Trophoblast cell (in vitro differentiated cells and primary cell): ENCODE measurements around the gene ALPK3.

ENCODE experiments used
- DNase-seq, 2 donors: peaks; one replicate each; pipeline ENCODE4 v3.0.0-alpha.2; 2016
- H2AFZ ChIP-seq: 2 replicates; pipeline ENCODE4 v1.6.1; 2013; ENCODE audit warnings: low read length, moderate library complexity, mild to moderate bottlenecking; ENCODE audit not compliant: insufficient read depth, poor library complexity
- H2AK5ac ChIP-seq: 2 replicates; pipeline ENCODE4 v1.6.1; 2013; ENCODE audit warnings: mild to moderate bottlenecking, low read length
- H2BK120ac ChIP-seq: 2 replicates; pipeline ENCODE4 v1.6.1; 2013; ENCODE audit warnings: low read length, mild to moderate bottlenecking, moderate library complexity; ENCODE audit not compliant: insufficient read depth, poor library complexity
- H2BK12ac ChIP-seq: 2 replicates; pipeline ENCODE4 v1.6.1; 2013; ENCODE audit warnings: mild to moderate bottlenecking, low read length, moderate library complexity
- H2BK5ac ChIP-seq: 2 replicates; pipeline ENCODE4 v1.6.1; 2013; ENCODE audit warnings: low read length, low read depth, moderate library complexity, mild to moderate bottlenecking; ENCODE audit not compliant: poor library complexity
- H3K14ac ChIP-seq: 2 replicates; pipeline ENCODE4 v1.6.1; 2013; ENCODE audit warnings: mild to moderate bottlenecking, low read length
- H3K18ac ChIP-seq: 2 replicates; pipeline ENCODE4 v1.6.1; 2013; ENCODE audit warnings: mild to moderate bottlenecking, low read length
- H3K23ac ChIP-seq: 2 replicates; pipeline ENCODE4 v1.6.1; 2013; ENCODE audit warnings: low read length
- H3K27ac ChIP-seq: 2 replicates; pipeline ENCODE4 v1.5.1; 2013; ENCODE audit warnings: low read depth, mild to moderate bottlenecking, inconsistent platforms, low read length, moderate library complexity
- H3K27me3 ChIP-seq: 2 replicates; pipeline ENCODE4 v1.6.1; 2013; ENCODE audit warnings: inconsistent platforms, mild to moderate bottlenecking, low read length, moderate library complexity; ENCODE audit not compliant: insufficient read depth
- H3K36me3 ChIP-seq, 2 experiments: 1 replicate in 1 of 2; 2 replicates in 1 of 2; pipeline ENCODE4 v1.6.1; 2013; ENCODE audit warnings: low read length in 2 of 2, mild to moderate bottlenecking in 2 of 2, moderate library complexity in 1 of 2; ENCODE audit not compliant: insufficient read depth in 2 of 2, control insufficient read depth in 1 of 2
- H3K4ac ChIP-seq: 2 replicates; pipeline ENCODE4 v1.6.1; 2013; ENCODE audit warnings: low read depth, mild to moderate bottlenecking, low read length, moderate library complexity
- H3K4me1 ChIP-seq, 2 experiments: 1 replicate in 1 of 2; 2 replicates in 1 of 2; pipeline ENCODE4 v1.6.1; 2013; ENCODE audit warnings: low read length in 2 of 2, mild to moderate bottlenecking in 2 of 2, moderate library complexity in 1 of 2; ENCODE audit not compliant: insufficient read depth in 2 of 2, control insufficient read depth in 1 of 2
- H3K4me2 ChIP-seq: 2 replicates; pipeline ENCODE4 v1.6.1; 2013; ENCODE audit warnings: inconsistent platforms, mild to moderate bottlenecking, low read length, moderate library complexity
- H3K4me3 ChIP-seq: 2 replicates; pipeline ENCODE4 v1.5.1; 2013; ENCODE audit warnings: mild to moderate bottlenecking, low read depth, low read length, inconsistent platforms
- H3K79me1 ChIP-seq: one replicate; pipeline ENCODE4 v1.6.1; 2013; ENCODE audit warnings: low read length
- H3K79me2 ChIP-seq: 2 replicates; pipeline ENCODE4 v1.6.1; 2013; ENCODE audit warnings: low read length, mild to moderate bottlenecking; ENCODE audit not compliant: control insufficient read depth, insufficient read depth, poor library complexity
- H3K9ac ChIP-seq: 2 replicates; pipeline ENCODE4 v1.6.1; 2013; ENCODE audit warnings: mild to moderate bottlenecking, low read length
- H3K9me3 ChIP-seq: 2 replicates; pipeline ENCODE4 v1.6.1; 2013; ENCODE audit warnings: low read depth, mild to moderate bottlenecking, control low read depth, inconsistent platforms, low read length; ENCODE audit not compliant: insufficient read depth
- H4K12ac ChIP-seq: 2 replicates; pipeline ENCODE4 v1.6.1; 2013; ENCODE audit warnings: low read depth, mild to moderate bottlenecking, low read length, moderate library complexity
- H4K8ac ChIP-seq: 2 replicates; pipeline ENCODE4 v1.6.1; 2013; ENCODE audit warnings: low read depth, mild to moderate bottlenecking, low read length, moderate library complexity
- H4K91ac ChIP-seq: one replicate; pipeline ENCODE4 v1.6.1; 2013; ENCODE audit warnings: low read depth, mild to moderate bottlenecking, low read length, moderate library complexity
- WGBS: extraction: QIAGEN DNeasy Blood & Tissue Kit; methylation state at CpG from one replicate; pipeline ENCODE4 v1.1.7; 2013; ENCODE audit warnings: missing lambda C conversion rate; ENCODE audit not compliant: insufficient read length, insufficient coverage; ENCODE audit errors: extremely low coverage; 5-methylcytosine and 5-hydroxymethylcytosine counted together

ALPK3 gene

GRCh38 chr15:84858231-84858630 lies 41.1 kb downstream of the ALPK3 start:
- H3K23ac ChIP-seq, result no peak overlapping the region
- no peak overlapping the region for H3K4ac ChIP-seq
- no peak overlapping the region for H2AK5ac ChIP-seq
- H4K91ac ChIP-seq, result no peak overlapping the region
- no peak overlapping the region for H2BK120ac ChIP-seq
- no peaks in the 10 kb centered on the region for H3K9me3 ChIP-seq
- no peak overlapping the region for H2BK5ac ChIP-seq
- H3K14ac ChIP-seq, result no peak overlapping the region
- H3K79me2 ChIP-seq, result no peaks in the 10 kb centered on the region
- peak in 1 of 2 donors; percentile 17 for DNase-seq
- no peak overlapping the region for H3K27ac ChIP-seq
- H3K4me2 ChIP-seq, result no peak overlapping the region
- no CpG with 5 or more reads among the region's 11 CpGs for WGBS
- no peak overlapping the region for H3K9ac ChIP-seq
- no peak overlapping the region for H4K8ac ChIP-seq
- no peak overlapping the region for H3K4me3 ChIP-seq
- H2AFZ ChIP-seq, result no peak overlapping the region
- peaks cover 2 to 4% of the 10 kb centered on the region in 2 experiments for H3K4me1 ChIP-seq
- H3K18ac ChIP-seq, result no peak overlapping the region
- no peaks in the 10 kb centered on the region for H3K27me3 ChIP-seq
- no peak overlapping the region for H2BK12ac ChIP-seq
- H3K79me1 ChIP-seq, result no peaks in the 10 kb centered on the region
- peaks cover 40 to 50% of the 10 kb centered on the region in 2 experiments for H3K36me3 ChIP-seq
- no peak overlapping the region for H4K12ac ChIP-seq

DNA sequence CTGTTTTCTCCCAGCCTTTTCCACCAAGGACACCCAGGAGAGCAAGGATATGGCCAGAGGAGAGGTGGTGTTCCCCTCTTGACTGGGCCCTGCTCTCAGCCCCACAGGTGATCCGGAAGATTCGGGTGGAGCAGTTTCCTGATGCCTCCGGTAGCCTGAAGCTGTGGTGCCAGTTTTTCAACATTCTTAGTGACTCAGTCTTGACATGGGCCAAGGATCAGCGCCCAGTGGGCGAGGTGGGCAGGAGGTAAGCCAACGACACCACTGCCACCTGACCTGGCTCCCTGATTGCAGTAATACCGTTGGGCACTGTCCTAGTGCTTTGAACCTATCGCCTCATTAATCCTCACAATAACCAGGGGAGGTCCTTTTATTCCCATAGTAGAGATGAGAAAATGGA lies 42.0 kb downstream of the ALPK3 start:
- H2AFZ ChIP-seq, result no peak overlapping the region
- H3K79me1 ChIP-seq, result no peaks in the 10 kb centered on the region
- H2BK120ac ChIP-seq, result no peak overlapping the region
- no peak overlapping the region for H4K8ac ChIP-seq
- no peak overlapping the region for H3K23ac ChIP-seq
- H3K9me3 ChIP-seq, result no peaks in the 10 kb centered on the region
- peak; percentile 77 to 92 for DNase-seq
- no peak overlapping the region for H3K4ac ChIP-seq
- H2BK5ac ChIP-seq, result no peak overlapping the region
- H2AK5ac ChIP-seq, result no peak overlapping the region
- H2BK12ac ChIP-seq, result no peak overlapping the region
- peaks cover 4 to 10% of the 10 kb centered on the region in 2 experiments for H3K4me1 ChIP-seq
- no peak overlapping the region for H4K12ac ChIP-seq
- WGBS, result no CpG with 5 or more reads among the region's 8 CpGs
- H3K14ac ChIP-seq, result no peak overlapping the region
- H3K27ac ChIP-seq, result no peak overlapping the region
- H3K79me2 ChIP-seq, result no peaks in the 10 kb centered on the region
- H3K4me2 ChIP-seq, result no peak overlapping the region
- no peak overlapping the region for H3K18ac ChIP-seq
- no peak overlapping the region for H3K9ac ChIP-seq
- H4K91ac ChIP-seq, result no peak overlapping the region
- H3K36me3 ChIP-seq, result peaks cover 44 to 56% of the 10 kb centered on the region in 2 experiments
- no peak overlapping the region for H3K4me3 ChIP-seq
- no peaks in the 10 kb centered on the region for H3K27me3 ChIP-seq

GRCh38 chr15:84859651-84860050 lies 42.5 kb downstream of the ALPK3 start:
- no peaks in the 10 kb centered on the region for H3K79me2 ChIP-seq
- no peak overlapping the region for H4K12ac ChIP-seq
- H3K9ac ChIP-seq, result no peak overlapping the region
- no peak overlapping the region for H2BK120ac ChIP-seq
- WGBS, result no CpG with 5 or more reads among the region's 15 CpGs
- H3K27me3 ChIP-seq, result no peaks in the 10 kb centered on the region
- H2AFZ ChIP-seq, result no peak overlapping the region
- no peak overlapping the region for H2BK5ac ChIP-seq
- H3K18ac ChIP-seq, result peak overlapping the region; percentile 42
- H3K23ac ChIP-seq, result no peak overlapping the region
- H3K27ac ChIP-seq, result no peak overlapping the region
- no peak overlapping the region for H4K8ac ChIP-seq
- H3K9me3 ChIP-seq, result no peaks in the 10 kb centered on the region
- no peak overlapping the region for H2AK5ac ChIP-seq
- H3K79me1 ChIP-seq, result no peaks in the 10 kb centered on the region
- peak overlapping the region; percentile 1 for H4K91ac ChIP-seq
- H3K36me3 ChIP-seq, result peaks cover 47 to 60% of the 10 kb centered on the region in 2 experiments
- H3K4me2 ChIP-seq, result no peak overlapping the region
- peaks cover 4 to 10% of the 10 kb centered on the region in 2 experiments for H3K4me1 ChIP-seq
- peak overlapping the region; percentile 23 for H3K14ac ChIP-seq
- H2BK12ac ChIP-seq, result no peak overlapping the region
- no peak overlapping the region for H3K4ac ChIP-seq
- no peak for DNase-seq
- no peak overlapping the region for H3K4me3 ChIP-seq

DNA sequence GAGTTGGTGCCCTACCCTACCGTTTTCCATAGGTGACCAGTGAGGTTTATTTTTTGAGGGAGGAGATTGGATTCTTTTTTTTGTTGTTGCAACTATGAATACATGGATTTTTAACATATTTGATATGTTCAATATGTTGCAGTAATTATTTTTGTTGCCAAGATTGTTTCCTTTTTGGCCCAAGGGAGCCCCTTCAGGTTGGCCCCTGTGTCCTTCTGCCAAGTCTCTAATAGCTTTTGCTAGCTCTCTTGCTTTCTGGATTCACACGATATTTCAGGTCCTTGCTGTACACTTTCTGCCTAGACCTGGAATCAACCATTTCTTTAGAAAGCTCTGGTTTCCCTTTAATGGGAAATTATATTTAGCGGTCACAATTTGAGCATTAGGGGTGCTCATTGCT lies 44.6 kb downstream of the ALPK3 start:
- Histone ChIP-seq H3K36me3 (peaks cover 38 to 54% of the 10 kb centered on the region in 2 experiments), H2AK5ac (no peak overlapping the region), H4K8ac (no peak overlapping the region), H3K9ac (no peak overlapping the region), H4K91ac (no peak overlapping the region), H2BK120ac (no peak overlapping the region), H2BK5ac (no peak overlapping the region), H2AFZ (no peak overlapping the region), H3K4me3 (no peak overlapping the region), H2BK12ac (no peak overlapping the region), H4K12ac (no peak overlapping the region), H3K14ac (no peak overlapping the region), H3K18ac (no peak overlapping the region), H3K4me1 (peaks cover 4 to 10% of the 10 kb centered on the region in 2 experiments), H3K79me1 (no peaks in the 10 kb centered on the region), H3K27ac (no peak overlapping the region), H3K4ac (no peak overlapping the region), H3K23ac (no peak overlapping the region), H3K79me2 (no peaks in the 10 kb centered on the region), H3K27me3 (no peaks in the 10 kb centered on the region), H3K4me2 (no peak overlapping the region), H3K9me3 (no peaks in the 10 kb centered on the region)
- DNase-seq, result no peak
- no CpG with 5 or more reads among the region's 3 CpGs for WGBS
